Stimulated activated CD8-positive, alpha-beta memory T cell treated with anti-CD3 and anti-CD28 coated beads, Interleukin-7, amount 100 ng/mL, for 48 hours (primary cell): ENCODE results near the gene MEOX2.

Experiments
- DNase-seq, 2 donors: peaks; one replicate each; pipeline ENCODE4 v3.0.0-alpha.2; 2020; ENCODE audit warnings: low read depth in 1 of 2; ENCODE audit errors: extremely low read depth in 1 of 2

MEOX2 gene

DNA sequence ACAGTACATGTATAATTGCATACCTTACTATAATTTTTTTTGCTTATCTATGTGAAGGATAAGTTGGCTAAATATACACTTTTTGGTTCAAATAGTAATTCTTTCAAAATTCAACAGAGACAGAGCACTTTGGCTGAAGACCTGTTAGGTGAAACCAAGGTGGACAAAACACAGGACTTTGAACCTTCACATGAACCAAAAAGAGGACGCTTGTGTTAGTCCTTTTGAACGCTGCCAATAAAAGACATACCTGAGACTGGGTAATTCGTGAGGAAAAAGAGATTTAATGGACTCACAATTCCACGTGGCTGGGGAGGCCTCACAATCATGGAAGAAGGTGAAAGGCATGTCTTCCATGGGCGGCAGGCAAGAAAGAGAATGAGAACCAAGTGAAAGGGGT, 120.0 kb downstream of the MEOX2 start:
- DNase-seq, result no peak

DNA sequence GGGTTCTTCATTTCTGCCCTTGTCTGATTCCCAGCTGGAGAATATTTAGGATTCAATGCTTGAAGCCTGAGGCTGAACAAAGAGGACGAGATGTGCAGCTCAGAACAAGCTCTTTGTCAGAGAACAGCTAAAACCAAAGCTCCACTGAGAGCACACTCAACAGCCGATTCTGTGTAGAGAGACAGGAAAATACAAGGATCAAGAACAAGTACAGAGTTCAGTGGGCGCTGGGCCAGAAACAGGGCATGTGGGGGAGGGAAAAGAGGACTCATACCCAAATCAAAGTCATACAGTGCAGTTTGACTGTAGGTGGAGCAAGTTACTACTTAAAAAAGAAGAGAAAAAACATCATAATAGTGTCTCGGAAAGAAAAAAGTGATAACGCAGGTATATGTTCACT, 124.6 kb downstream of the MEOX2 start, which contains the start of gene AGMO:
Gene AGMO, minus strand, starts transcription at position 181 of the 400 bp plus-strand sequence.
- no peak for DNase-seq
